H9 (cell line): ENCODE results near the gene OSBPL1A. TPM values are rescaled to one million over a fixed set of nuclear protein-coding genes. Genes with fewer than 3 reads are reported as not detected.

Experiments used
- DNase-seq: peaks from one replicate; pipeline ENCODE4 v3.0.0-alpha.2; 2017
- H2AFZ ChIP-seq: one replicate; pipeline ENCODE4 v1.6.1; 2013; ENCODE audit warnings: mild to moderate bottlenecking, low read length, control low read depth, moderate library complexity
- H2AK5ac ChIP-seq: 2 replicates; pipeline ENCODE4 v1.6.1; 2013; ENCODE audit warnings: low read length, control low read depth, mixed read lengths; ENCODE audit not compliant: insufficient read length
- H2BK120ac ChIP-seq: one replicate; pipeline ENCODE4 v1.6.1; 2013; ENCODE audit warnings: low read depth, mild to moderate bottlenecking, low read length, control low read depth, inconsistent platforms; ENCODE audit not compliant: poor library complexity, severe bottlenecking
- H2BK12ac ChIP-seq: 2 replicates; pipeline ENCODE4 v1.6.1; 2013; ENCODE audit warnings: low read length, control low read depth, mixed read lengths, low read depth; ENCODE audit not compliant: insufficient read length
- H2BK15ac ChIP-seq: 2 replicates; pipeline ENCODE4 v1.6.1; 2013; ENCODE audit warnings: low read depth, low read length, control low read depth
- H2BK20ac ChIP-seq: one replicate; pipeline ENCODE4 v1.6.1; 2013; ENCODE audit warnings: low read depth, mild to moderate bottlenecking, low read length, control low read depth, inconsistent platforms; ENCODE audit not compliant: poor library complexity, severe bottlenecking
- H2BK5ac ChIP-seq: 2 replicates; pipeline ENCODE4 v1.6.1; 2013; ENCODE audit warnings: low read length, control low read depth, mixed read lengths; ENCODE audit not compliant: insufficient read length
- H3K14ac ChIP-seq: 2 replicates; pipeline ENCODE4 v1.6.1; 2013; ENCODE audit warnings: low read length, control low read depth; ENCODE audit not compliant: insufficient read depth
- H3K18ac ChIP-seq: 2 replicates; pipeline ENCODE4 v1.6.1; 2013; ENCODE audit warnings: low read depth, mild to moderate bottlenecking, mixed read lengths, low read length, control low read depth; ENCODE audit not compliant: insufficient read length
- H3K23ac ChIP-seq: 2 replicates; pipeline ENCODE4 v1.6.1; 2013; ENCODE audit warnings: low read length, control low read depth, mixed read lengths, low read depth; ENCODE audit not compliant: insufficient read length
- H3K23me2 ChIP-seq: 2 replicates; pipeline ENCODE4 v1.6.1; 2013; ENCODE audit warnings: low read depth, mild to moderate bottlenecking, mixed read lengths, low read length, control low read depth; ENCODE audit not compliant: insufficient read length, poor library complexity, severe bottlenecking
- H3K27ac ChIP-seq: 2 replicates; pipeline ENCODE4 v1.5.1; 2013; ENCODE audit warnings: low read length, control low read depth, mixed read lengths, low read depth; ENCODE audit not compliant: insufficient read length
- H3K27me3 ChIP-seq: 2 replicates; pipeline ENCODE4 v1.6.1; 2013; ENCODE audit warnings: low read length, control low read depth, inconsistent platforms; ENCODE audit not compliant: insufficient read depth
- H3K4ac ChIP-seq: 2 replicates; pipeline ENCODE4 v1.6.1; 2013; ENCODE audit warnings: low read depth, mild to moderate bottlenecking, control low read depth, inconsistent platforms, low read length, moderate library complexity
- H3K4me1 ChIP-seq: 2 replicates; pipeline ENCODE4 v1.6.1; 2013; ENCODE audit warnings: low read length, control low read depth, inconsistent platforms; ENCODE audit not compliant: insufficient read depth
- H3K4me2 ChIP-seq: 2 replicates; pipeline ENCODE4 v1.6.1; 2013; ENCODE audit warnings: low read length, control low read depth, mixed read lengths; ENCODE audit not compliant: insufficient read length, insufficient read depth
- H3K56ac ChIP-seq: 2 replicates; pipeline ENCODE4 v1.6.1; 2013; ENCODE audit warnings: low read depth, mild to moderate bottlenecking, mixed read lengths, low read length, control low read depth; ENCODE audit not compliant: insufficient read length
- H3K79me1 ChIP-seq: 2 replicates; pipeline ENCODE4 v1.6.1; 2013; ENCODE audit warnings: low read depth, mild to moderate bottlenecking, moderate library complexity, low read length, control low read depth, inconsistent platforms; ENCODE audit not compliant: insufficient read depth, poor library complexity, severe bottlenecking
- H3K79me2 ChIP-seq: 2 replicates; pipeline ENCODE4 v1.6.1; 2013; ENCODE audit warnings: low read length, control low read depth, inconsistent platforms; ENCODE audit not compliant: insufficient read depth
- H3K9ac ChIP-seq: 2 replicates; pipeline ENCODE4 v1.6.1; 2013; ENCODE audit warnings: low read length, control low read depth, mixed read lengths; ENCODE audit not compliant: insufficient read length; ENCODE audit errors: extremely low read depth
- H3K9me3 ChIP-seq: one replicate; pipeline ENCODE4 v1.6.1; 2013; ENCODE audit warnings: low read depth, low read length, inconsistent platforms; ENCODE audit not compliant: control insufficient read depth
- H3T11ph ChIP-seq: one replicate; pipeline ENCODE4 v1.6.1; 2013; ENCODE audit warnings: mild to moderate bottlenecking, low read length, control low read depth, inconsistent platforms
- H4K20me1 ChIP-seq: one replicate; pipeline ENCODE4 v1.6.1; 2013; ENCODE audit not compliant: control insufficient read depth, insufficient read length, insufficient read depth
- H4K5ac ChIP-seq: 2 replicates; pipeline ENCODE4 v1.6.1; 2013; ENCODE audit warnings: low read depth, mild to moderate bottlenecking, mixed read lengths, low read length, control low read depth; ENCODE audit not compliant: insufficient read length
- H4K8ac ChIP-seq: replicated peaks from 2 replicates; pipeline ENCODE4 v1.6.1; 2013; ENCODE audit warnings: low read length, control low read depth, mixed read lengths, low read depth; ENCODE audit not compliant: insufficient read length
- H4K91ac ChIP-seq: 2 replicates; pipeline ENCODE4 v1.6.1; 2013; ENCODE audit warnings: low read depth, mild to moderate bottlenecking, moderate library complexity, mixed read lengths, low read length, control low read depth; ENCODE audit not compliant: insufficient read length
- H3K27ac Mint-ChIP-seq, 3 experiments: 2 replicates in 2 of 3; 3 replicates in 1 of 3; pipeline ENCODE4 v1.8.0; 2020 to 2021; ENCODE audit warnings: mixed read lengths in 3 of 3, mild to moderate bottlenecking in 1 of 3, moderate library complexity in 1 of 3
- H3K27me3 Mint-ChIP-seq: 2 replicates; pipeline ENCODE4 v1.8.0; 2021; ENCODE audit warnings: low read depth, mild to moderate bottlenecking, moderate library complexity, mixed read lengths
- H3K36me3 Mint-ChIP-seq, 3 experiments: 2 replicates in 2 of 3; 3 replicates in 1 of 3; pipeline ENCODE4 v1.8.0; 2020 to 2021; ENCODE audit warnings: low read depth in 3 of 3, mixed read lengths in 3 of 3; ENCODE audit not compliant: insufficient read depth in 1 of 3
- H3K4me1 Mint-ChIP-seq, 2 experiments: 2 replicates each; pipeline ENCODE4 v1.8.0; 2020; ENCODE audit warnings: mixed read lengths in 2 of 2
- H3K4me3 Mint-ChIP-seq, 2 experiments: 2 replicates in 1 of 2; 3 replicates in 1 of 2; pipeline ENCODE4 v1.8.0; 2020 to 2021; ENCODE audit warnings: mild to moderate bottlenecking in 2 of 2, mixed read lengths in 2 of 2, moderate library complexity in 1 of 2
- H3K9me3 Mint-ChIP-seq, 2 experiments: 2 replicates in 1 of 2; 3 replicates in 1 of 2; pipeline ENCODE4 v1.8.0; 2020; ENCODE audit warnings: mild to moderate bottlenecking in 2 of 2, mixed read lengths in 2 of 2, moderate library complexity in 1 of 2
- CTCF ChIP-seq: fragments of 200-600 bp; sonication (generic); conservative IDR thresholded peaks from 3 replicates; pipeline ENCODE4 v1.8.0; 2021; ENCODE audit warnings: antibody characterized with exemption, mild to moderate bottlenecking
- WGBS: extraction: QIAGEN DNeasy Blood & Tissue Kit; methylation state at CpG from one replicate; pipeline ENCODE4 v1.1.7; 2013; ENCODE audit warnings: missing lambda C conversion rate, low lambda C conversion rate, mixed read lengths; ENCODE audit not compliant: insufficient read length; ENCODE audit errors: extremely low coverage; 5-methylcytosine and 5-hydroxymethylcytosine counted together
- total RNA-seq: library from RNA; stranded (reverse); gene quantifications from 2 replicates; pipeline ENCODE4 v1.2.1, GENCODE V29; 2021

OSBPL1A gene
- total RNA-seq, 1 experiment from 2014 or later = 33.9 TPM

- Histone ChIP-seq H2BK12ac (no peak overlapping the region), H3K4ac (no peak overlapping the region), H3K56ac (no peak overlapping the region), H3K79me1 (no peaks in the 10 kb centered on the region), H2BK15ac (no peak overlapping the region), H2BK120ac (no peak overlapping the region), H2BK5ac (no peak overlapping the region), H3K9me3 (no peaks in the 10 kb centered on the region), H2AFZ (no peak overlapping the region), H3K27me3 (no peaks in the 10 kb centered on the region), H2AK5ac (no peak overlapping the region), H4K5ac (no peak overlapping the region), H2BK20ac (no peak overlapping the region), H3K18ac (no peak overlapping the region), H4K20me1 (no peaks in the 10 kb centered on the region), H3K4me2 (no peak overlapping the region), H3K79me2 (no peaks in the 10 kb centered on the region), H4K91ac (no peak overlapping the region), H3K14ac (no peak overlapping the region), H3K9ac (no peak overlapping the region), H3K23ac (no peak overlapping the region), H3T11ph (no peak overlapping the region), H4K8ac (no peak overlapping the region), H3K4me1 (peaks cover 3% of the 10 kb centered on the region; the same call in 1 of the 2 replicates), H3K23me2 (no peaks in the 10 kb centered on the region), H3K27ac (no peak overlapping the region)
- no CpG with 5 or more reads among the region's 12 CpGs for WGBS
- DNase-seq = no peak
- no peaks in the 10 kb centered on the region for H3K27me3 Mint-ChIP-seq
- H3K4me3 Mint-ChIP-seq = no peak overlapping the region
- H3K4me1 Mint-ChIP-seq = peaks cover 25 to 31% of the 10 kb centered on the region in 2 experiments
- H3K9me3 Mint-ChIP-seq = no peaks in the 10 kb centered on the region
- peaks cover 0 to 14% (median 4%) of the 10 kb centered on the region in 3 experiments; a peak in 5 of 7 replicates for H3K36me3 Mint-ChIP-seq
- TF ChIP-seq CTCF = peak; percentile 16; the same call in 1 of the 3 replicates
- H3K27ac Mint-ChIP-seq = peak overlapping the region; percentile 1 to 54 (median 5); a peak in 4 of 7 replicates
These were observed 169.5 kb downstream of the OSBPL1A start for GRCh38 chr18:24227977-24228666.
